ENCODE measurements around the gene DCXR. TPM values are rescaled to one million over a fixed set of nuclear protein-coding genes. Genes with fewer than 3 reads are reported as not detected.

DCXR gene
- total RNA-seq, 4 donors from 2014 or later, result 49.4 to 117 (median 71.3) TPM

DNA sequence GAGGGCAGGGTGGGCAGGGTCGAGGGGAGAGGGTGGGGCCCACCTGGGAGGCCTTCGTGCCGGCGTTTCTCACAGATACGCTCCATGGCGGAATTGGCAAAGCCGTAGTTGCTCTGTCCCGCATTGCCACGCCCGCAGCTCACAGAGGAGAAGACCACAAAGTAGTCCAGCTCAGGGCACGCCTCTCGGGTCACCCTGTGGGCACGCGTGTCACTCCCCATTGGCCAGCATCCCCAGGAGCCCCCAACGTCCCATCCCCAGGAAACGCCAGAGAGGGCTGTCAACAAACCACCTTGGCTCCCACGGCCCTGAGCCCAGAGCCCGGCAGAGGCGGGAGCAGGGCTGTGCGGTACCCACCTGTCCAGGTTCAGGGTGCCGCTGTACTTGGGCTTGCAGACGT is 44.5 kb upstream of the DCXR start:
- WGBS, 2 donors (ENCODE audit: low coverage in 1 of 2), result 88 to 100% methylated on average over 3 to 19 of the region's 22 CpGs
- Histone ChIP-seq H3K9me3 (no peaks in the 10 kb centered on the region), H3K4me3 (no peak overlapping the region), H3K4me1 (no peaks in the 10 kb centered on the region), H3K27ac (no peak overlapping the region), H3K36me3 (peaks cover 0 to 58% (median 18%) of the 10 kb centered on the region in 4 donors), H3K27me3 (no peaks in the 10 kb centered on the region)
- intact Hi-C loops (cut with DNase I; ENCODE audit: low total_unique reads), result no loop called here
- no peak for TF ChIP-seq POLR2A (IDR thresholded peaks at IDR 0.05)
- no peak for TF ChIP-seq POLR2AphosphoS5 (IDR thresholded peaks at IDR 0.05)
- TF ChIP-seq, protein P1, sequence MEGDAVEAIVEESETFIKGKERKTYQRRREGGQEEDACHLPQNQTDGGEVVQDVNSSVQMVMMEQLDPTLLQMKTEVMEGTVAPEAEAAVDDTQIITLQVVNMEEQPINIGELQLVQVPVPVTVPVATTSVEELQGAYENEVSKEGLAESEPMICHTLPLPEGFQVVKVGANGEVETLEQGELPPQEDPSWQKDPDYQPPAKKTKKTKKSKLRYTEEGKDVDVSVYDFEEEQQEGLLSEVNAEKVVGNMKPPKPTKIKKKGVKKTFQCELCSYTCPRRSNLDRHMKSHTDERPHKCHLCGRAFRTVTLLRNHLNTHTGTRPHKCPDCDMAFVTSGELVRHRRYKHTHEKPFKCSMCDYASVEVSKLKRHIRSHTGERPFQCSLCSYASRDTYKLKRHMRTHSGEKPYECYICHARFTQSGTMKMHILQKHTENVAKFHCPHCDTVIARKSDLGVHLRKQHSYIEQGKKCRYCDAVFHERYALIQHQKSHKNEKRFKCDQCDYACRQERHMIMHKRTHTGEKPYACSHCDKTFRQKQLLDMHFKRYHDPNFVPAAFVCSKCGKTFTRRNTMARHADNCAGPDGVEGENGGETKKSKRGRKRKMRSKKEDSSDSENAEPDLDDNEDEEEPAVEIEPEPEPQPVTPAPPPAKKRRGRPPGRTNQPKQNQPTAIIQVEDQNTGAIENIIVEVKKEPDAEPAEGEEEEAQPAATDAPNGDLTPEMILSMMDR (IDR thresholded peaks at IDR 0.05), result no peak
- TF ChIP-seq EP300 (IDR thresholded peaks at IDR 0.05; ENCODE audit: low read depth), result no peak
- in situ Hi-C loops (cut with MboI; ENCODE audit: low pct_ligation_motif_present in 1 of 4, low pct_unique_long_range_greater_than_20kb in 1 of 4, low sequenced_read_pairs in 3 of 4), result no loop called here
- no peak for DNase-seq

DNA sequence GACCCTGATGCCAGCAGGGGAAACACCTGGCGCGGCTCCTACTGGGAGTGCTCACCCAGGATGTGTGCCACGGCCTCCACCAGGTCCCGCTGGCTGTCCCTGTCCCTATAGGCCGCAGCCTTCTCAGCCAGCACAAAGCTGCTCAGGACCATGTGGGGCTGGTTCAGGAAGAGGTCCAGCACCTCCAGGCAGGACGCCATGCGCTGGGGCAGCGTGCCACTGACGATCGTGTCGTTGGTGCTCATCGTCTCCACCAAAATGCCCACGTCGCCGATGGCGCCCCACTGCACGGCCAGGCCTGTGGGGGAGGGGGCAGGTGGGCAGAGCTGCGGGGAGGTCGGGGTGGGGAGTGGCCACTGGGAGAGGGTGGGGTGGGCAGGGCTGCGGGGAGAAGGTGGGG is 44.0 kb upstream of the DCXR start:
- in situ Hi-C loops (cut with MboI; ENCODE audit: low pct_ligation_motif_present in 1 of 4, low pct_unique_long_range_greater_than_20kb in 1 of 4, low sequenced_read_pairs in 3 of 4) (no loop called here), intact Hi-C loops (cut with DNase I; ENCODE audit: low total_unique reads) (no loop called here)
- no peak overlapping the region for H3K27ac ChIP-seq
- H3K27me3 ChIP-seq, result no peaks in the 10 kb centered on the region
- no peaks in the 10 kb centered on the region for H3K9me3 ChIP-seq
- peaks cover 0 to 54% (median 18%) of the 10 kb centered on the region in 4 donors for H3K36me3 ChIP-seq
- TF ChIP-seq POLR2AphosphoS5 (IDR thresholded peaks at IDR 0.05) (no peak), POLR2A (IDR thresholded peaks at IDR 0.05) (no peak), EP300 (IDR thresholded peaks at IDR 0.05; ENCODE audit: low read depth) (no peak)
- TF ChIP-seq, protein P1 (IDR thresholded peaks at IDR 0.05), result no peak
- no peaks in the 10 kb centered on the region for H3K4me1 ChIP-seq
- 91% methylated on average over 4 of the region's 20 CpGs; no CpG with 5 or more reads in 1 of the 2 donors for WGBS, 2 donors (ENCODE audit: low coverage in 1 of 2)
- no peak for DNase-seq
- H3K4me3 ChIP-seq, result no peak overlapping the region

DNA sequence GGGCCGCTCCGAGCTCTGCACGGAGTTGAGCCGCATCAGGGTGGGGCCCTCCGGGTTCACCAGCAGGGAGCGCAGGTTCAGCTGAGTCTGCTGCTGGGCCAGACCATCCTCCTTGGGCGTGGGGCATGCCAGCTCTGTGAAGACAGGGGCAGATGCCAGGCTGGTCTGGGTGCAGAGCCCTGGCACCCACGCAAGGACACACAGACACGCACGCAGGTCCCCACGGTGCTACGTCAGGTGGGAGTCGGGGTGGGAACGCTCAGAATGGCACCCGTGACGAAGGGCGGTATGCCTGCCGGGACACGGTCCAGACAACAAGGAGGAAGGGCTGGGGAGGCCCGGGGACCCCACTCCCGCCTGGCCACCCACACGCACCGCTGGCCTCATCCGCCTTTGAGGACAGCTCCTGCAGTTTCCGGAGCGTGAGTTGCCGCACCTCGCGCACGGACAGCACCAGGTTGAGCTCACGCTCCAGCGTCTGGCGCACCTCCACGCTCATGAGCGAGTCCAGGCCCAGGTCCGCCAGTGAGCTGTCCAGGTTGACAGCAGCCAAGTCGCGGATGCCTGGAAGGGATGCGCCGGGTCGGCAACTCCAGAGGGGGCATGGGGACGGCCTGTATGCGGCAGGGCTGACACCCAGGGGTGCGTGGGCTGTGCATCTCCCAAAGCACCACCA is 43.4 kb upstream of the DCXR start:
- in situ Hi-C loops (cut with MboI; ENCODE audit: low pct_ligation_motif_present in 1 of 4, low pct_unique_long_range_greater_than_20kb in 1 of 4, low sequenced_read_pairs in 3 of 4), result no loop called here
- H3K27ac ChIP-seq, result no peak overlapping the region
- H3K27me3 ChIP-seq, result no peaks in the 10 kb centered on the region
- peaks cover 0 to 48% (median 18%) of the 10 kb centered on the region in 4 donors for H3K36me3 ChIP-seq
- intact Hi-C loops (cut with DNase I; ENCODE audit: low total_unique reads), result no loop called here
- TF ChIP-seq POLR2AphosphoS5 (IDR thresholded peaks at IDR 0.05) (no peak), POLR2A (IDR thresholded peaks at IDR 0.05) (no peak), EP300 (IDR thresholded peaks at IDR 0.05; ENCODE audit: low read depth) (no peak)
- TF ChIP-seq, protein P1 (IDR thresholded peaks at IDR 0.05), result no peak
- 94% methylated on average over 29 of the region's 44 CpGs; no CpG with 5 or more reads in 1 of the 2 donors for WGBS, 2 donors (ENCODE audit: low coverage in 1 of 2)
- no peak for DNase-seq
- no peaks in the 10 kb centered on the region for H3K9me3 ChIP-seq
- H3K4me3 ChIP-seq, result no peak overlapping the region
- H3K4me1 ChIP-seq, result no peaks in the 10 kb centered on the region

DNA sequence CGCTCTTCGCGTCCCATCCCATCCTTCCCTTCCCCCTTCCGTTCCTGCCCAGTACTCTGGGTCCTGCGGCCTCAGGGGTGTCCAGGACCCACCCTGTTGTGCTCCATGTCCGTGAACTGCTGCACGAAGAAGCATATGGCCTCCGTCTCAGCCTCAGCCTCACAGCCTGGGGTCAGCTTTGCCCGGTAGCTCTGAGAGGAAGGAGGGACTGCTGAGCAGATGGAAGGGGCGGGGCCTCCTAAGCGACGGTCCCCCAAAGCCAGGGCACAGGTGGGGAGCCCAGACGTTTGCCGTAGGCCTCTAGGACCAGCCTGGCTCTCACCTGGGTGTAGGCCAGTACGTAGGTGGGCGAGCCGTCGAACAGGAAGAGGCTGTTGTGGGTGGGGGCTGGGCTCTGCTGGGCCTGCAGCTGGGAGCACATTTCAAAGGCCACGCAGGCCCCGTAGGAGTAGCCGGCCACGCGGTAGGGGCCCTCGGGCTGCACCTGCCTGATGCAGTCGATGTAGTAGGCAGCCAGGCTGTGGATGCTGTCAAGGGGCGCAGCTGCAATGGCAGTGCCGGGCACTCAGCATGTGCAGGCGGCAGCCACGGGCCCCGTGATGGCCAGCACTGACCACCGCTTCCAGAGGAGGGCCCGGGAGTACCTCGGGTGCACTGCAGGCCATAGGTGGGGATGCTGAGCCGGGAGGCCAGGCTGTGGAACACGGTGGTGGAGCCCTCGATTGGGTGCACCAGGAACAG is 42.7 kb upstream of the DCXR start:
- H3K27ac ChIP-seq, result no peak overlapping the region
- intact Hi-C loops (cut with DNase I; ENCODE audit: low total_unique reads), result no loop called here
- TF ChIP-seq POLR2AphosphoS5 (IDR thresholded peaks at IDR 0.05), result no peak
- TF ChIP-seq, protein P1 (IDR thresholded peaks at IDR 0.05), result no peak
- no peak for TF ChIP-seq POLR2A (IDR thresholded peaks at IDR 0.05)
- no peak for TF ChIP-seq EP300 (IDR thresholded peaks at IDR 0.05; ENCODE audit: low read depth)
- DNase-seq, result no peak
- in situ Hi-C loops (cut with MboI; ENCODE audit: low pct_ligation_motif_present in 1 of 4, low pct_unique_long_range_greater_than_20kb in 1 of 4, low sequenced_read_pairs in 3 of 4), result no loop called here
- H3K27me3 ChIP-seq, result no peaks in the 10 kb centered on the region
- H3K4me1 ChIP-seq, result no peaks in the 10 kb centered on the region
- 90% methylated on average over 2 to 36 of the region's 36 CpGs for WGBS, 2 donors (ENCODE audit: low coverage in 1 of 2)
- H3K9me3 ChIP-seq, result no peaks in the 10 kb centered on the region
- peaks cover 0 to 41% (median 18%) of the 10 kb centered on the region in 4 donors for H3K36me3 ChIP-seq
- no peak overlapping the region for H3K4me3 ChIP-seq

Measured in transverse colon (tissue), 4 donors.